Upper lobe of right lung (tissue), 1 donor: ENCODE measurements around the gene POC1A. TPM values are rescaled to one million over a fixed set of nuclear protein-coding genes. Genes with fewer than 3 reads are reported as not detected.
A peak's percentile ranks its signal among the peaks of the same experiment; 100 is the strongest.

Source experiments
- ATAC-seq: fragments of 200-7000 bp; cut with Tn5 transposase; one replicate; pipeline ENCODE4 v1.9.1; 2020; ENCODE audit warnings: mild to moderate bottlenecking, moderate library complexity
- DNase-seq: peaks from one replicate; pipeline ENCODE4 v3.0.0-alpha.2; 2020
- H3K27ac ChIP-seq: fragments of 200-600 bp; one replicate; pipeline ENCODE4 v1.8.0; 2022
- H3K27me3 ChIP-seq: fragments of 200-600 bp; one replicate; pipeline ENCODE4 v1.8.0; 2022; ENCODE audit warnings: mild to moderate bottlenecking
- H3K36me3 ChIP-seq: fragments of 200-600 bp; one replicate; pipeline ENCODE4 v1.8.0; 2022
- H3K4me1 ChIP-seq: fragments of 200-600 bp; one replicate; pipeline ENCODE4 v1.8.0; 2022
- H3K4me3 ChIP-seq: fragments of 200-600 bp; one replicate; pipeline ENCODE4 v1.8.0; 2022; ENCODE audit warnings: mild to moderate bottlenecking
- H3K9me3 ChIP-seq: fragments of 200-600 bp; one replicate; pipeline ENCODE4 v1.8.0; 2022
- CTCF ChIP-seq: fragments of 200-600 bp; IDR thresholded peaks from one replicate; pipeline ENCODE4 v1.8.0; 2022; ENCODE audit warnings: antibody characterized with exemption
- intact Hi-C: fragments of 100-400 bp; cut with DNase I; formaldehyde crosslinking; loops from one replicate; pipeline ENCODE4 v1.11.0; 2022
- total RNA-seq: library from RNA; stranded (reverse); fragmentation: NEBNext Ultra II Directional; extraction: Animal tissue kit (Norgen Biotek cat#: 25700); gene quantifications from one replicate; pipeline ENCODE4 v1.2.1, GENCODE V29; 2021
- donor health status: DM: no; HTN: yes; CAD: no; lungs with severe emphysema.

POC1A gene
- total RNA-seq, 1 donor from 2014 or later: 2.5 TPM

- Histone ChIP-seq H3K9me3 (no peaks in the 10 kb centered on the region), H3K36me3 (no peaks in the 10 kb centered on the region), H3K27ac (peak overlapping the region; percentile 26), H3K4me1 (no peaks in the 10 kb centered on the region), H3K4me3 (no peak overlapping the region), H3K27me3 (no peaks in the 10 kb centered on the region)
- DNase-seq (no peak), ATAC-seq (peak; percentile 27)
- intact Hi-C loops: no loop called here
- TF ChIP-seq CTCF: peak; percentile 20
These were observed 45.7 kb downstream of the POC1A start for GRCh38 chr3:52108302-52109232.

- intact Hi-C loops: no loop called here
- Histone ChIP-seq H3K9me3 (no peaks in the 10 kb centered on the region), H3K27ac (no peak overlapping the region), H3K4me3 (no peak overlapping the region), H3K4me1 (no peaks in the 10 kb centered on the region), H3K27me3 (no peaks in the 10 kb centered on the region), H3K36me3 (no peaks in the 10 kb centered on the region)
- no peak for TF ChIP-seq CTCF
- no peak for DNase-seq
- peak; percentile 20 for ATAC-seq
These were observed 47.1 kb downstream of the POC1A start for GRCh38 chr3:52106951-52107611.

GRCh38 chr3:52104684-52105640 is 49.3 kb downstream of the POC1A start:
- Histone ChIP-seq H3K4me1 (no peaks in the 10 kb centered on the region), H3K36me3 (no peaks in the 10 kb centered on the region), H3K27ac (no peak overlapping the region), H3K4me3 (no peak overlapping the region), H3K9me3 (peaks cover 7% of the 10 kb centered on the region), H3K27me3 (no peaks in the 10 kb centered on the region)
- DNase-seq (no peak), ATAC-seq (no peak)
- no peak for TF ChIP-seq CTCF
- intact Hi-C loops: no loop called here

GRCh38 chr3:52102934-52103333 is 51.3 kb downstream of the POC1A start:
- Histone ChIP-seq H3K27ac (no peak overlapping the region), H3K27me3 (no peaks in the 10 kb centered on the region), H3K4me3 (no peak overlapping the region), H3K9me3 (peaks cover 7% of the 10 kb centered on the region), H3K36me3 (no peaks in the 10 kb centered on the region), H3K4me1 (peaks cover 3% of the 10 kb centered on the region)
- intact Hi-C loops: no loop called here
- no peak for TF ChIP-seq CTCF
- DNase-seq: no peak
- ATAC-seq: no peak

- intact Hi-C loops: no loop called here
- H3K27me3 ChIP-seq: no peaks in the 10 kb centered on the region
- peak; percentile 94 for ATAC-seq
- H3K4me1 ChIP-seq: peaks cover 3% of the 10 kb centered on the region
- H3K27ac ChIP-seq: peak overlapping the region; percentile 47
- DNase-seq: peak; percentile 81
- H3K4me3 ChIP-seq: no peak overlapping the region
- H3K36me3 ChIP-seq: no peaks in the 10 kb centered on the region
- TF ChIP-seq CTCF: no peak
- H3K9me3 ChIP-seq: peaks cover 7% of the 10 kb centered on the region
These were observed 55.2 kb downstream of the POC1A start for GRCh38 chr3:52099001-52099401.
